HG03558 (cell line): ENCODE measurements around the gene PRKAG2.

Experiments used
- ATAC-seq: cut with Tn5 transposase; IDR thresholded peaks from one replicate; pipeline ENCODE4 v1.9.1; 2021; ENCODE audit warnings: moderate number of reproducible peaks; ENCODE audit not compliant: unreplicated experiment; ENCODE audit errors: extremely low read depth

PRKAG2 gene

GRCh38 chr7:151740081-151740851 lies 136.6 kb downstream of the PRKAG2 start:
- ATAC-seq: no peak

GRCh38 chr7:151738925-151739324 lies 138.0 kb downstream of the PRKAG2 start:
- no peak for ATAC-seq

DNA sequence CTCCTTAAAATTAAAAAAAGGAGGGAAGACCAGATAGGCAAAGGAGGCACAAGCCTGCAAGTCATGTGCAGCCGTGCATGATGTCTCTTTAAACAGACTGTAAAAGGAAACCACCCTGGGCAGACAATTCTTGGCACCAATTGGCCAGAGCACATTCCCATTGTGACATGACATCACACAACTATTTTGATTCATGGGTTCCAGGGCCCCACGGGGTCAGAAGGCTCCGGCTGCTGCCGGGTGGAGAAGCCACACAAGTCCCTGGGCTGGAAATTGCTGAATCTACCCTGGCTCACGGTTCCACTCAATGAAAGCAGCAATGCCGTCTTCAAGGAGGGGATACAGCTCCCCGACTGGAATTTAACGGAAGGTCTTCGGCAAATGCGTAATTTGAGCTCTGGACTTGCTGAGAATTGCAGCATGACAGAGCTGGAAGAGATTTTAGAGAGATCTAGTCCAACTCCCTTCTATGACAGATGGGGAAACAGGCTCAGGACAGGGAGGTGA lies 140.5 kb downstream of the PRKAG2 start:
- no peak for ATAC-seq

DNA sequence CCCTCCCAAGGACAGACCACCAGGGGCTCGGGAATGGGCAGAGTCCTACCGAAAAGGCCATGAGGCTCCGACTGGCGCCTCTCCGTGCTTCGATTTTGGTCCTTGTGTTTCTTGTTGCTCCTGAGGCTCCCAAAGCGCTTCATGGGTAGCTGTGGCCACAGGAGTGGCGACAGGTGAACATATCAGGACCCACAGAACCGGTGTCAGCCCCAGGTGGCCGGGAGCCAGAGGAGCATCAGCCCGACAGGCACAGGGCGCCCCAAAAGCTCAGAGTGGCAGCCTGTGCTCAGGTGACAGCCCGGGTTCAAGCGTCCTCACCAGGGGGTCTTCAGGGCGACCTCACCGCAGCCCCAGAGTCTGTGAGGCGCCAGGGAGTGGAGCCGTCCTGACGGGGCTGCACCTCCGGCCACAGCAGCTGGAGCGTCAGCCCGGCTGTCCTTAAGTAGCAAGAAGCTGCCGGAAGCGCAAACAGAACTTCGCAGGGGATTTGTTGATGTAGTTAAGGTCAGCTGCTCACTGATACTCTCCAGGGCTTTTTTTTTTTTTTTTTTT lies 141.0 kb downstream of the PRKAG2 start:
- no peak for ATAC-seq

GRCh38 chr7:151735186-151735850 lies 141.6 kb downstream of the PRKAG2 start:
- ATAC-seq: no peak

- ATAC-seq: no peak
Observed at GRCh38 chr7:151732834-151733592, 143.9 kb downstream of the PRKAG2 start.

DNA sequence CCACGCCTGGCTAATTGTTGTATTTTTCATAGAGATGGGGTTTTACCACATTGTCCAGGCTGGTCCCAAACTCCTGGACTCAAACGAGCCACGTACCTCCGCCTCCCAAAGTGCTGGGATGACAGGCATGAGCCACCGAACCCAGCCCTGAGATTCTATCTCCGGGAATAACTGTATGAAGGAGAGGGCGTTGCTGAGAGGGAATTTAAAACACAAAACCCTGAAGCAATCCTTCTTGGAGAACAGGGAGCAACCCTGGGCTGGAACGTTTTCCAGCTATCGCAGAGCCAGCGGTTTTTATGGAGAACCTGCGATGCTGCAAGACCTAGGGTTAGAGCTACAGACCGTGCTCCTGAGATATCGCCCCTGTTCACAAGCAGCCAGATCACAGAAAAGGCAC lies 144.6 kb downstream of the PRKAG2 start:
- ATAC-seq: no peak

- no peak for ATAC-seq
Observed at GRCh38 chr7:151731022-151731441, 145.9 kb downstream of the PRKAG2 start.

DNA sequence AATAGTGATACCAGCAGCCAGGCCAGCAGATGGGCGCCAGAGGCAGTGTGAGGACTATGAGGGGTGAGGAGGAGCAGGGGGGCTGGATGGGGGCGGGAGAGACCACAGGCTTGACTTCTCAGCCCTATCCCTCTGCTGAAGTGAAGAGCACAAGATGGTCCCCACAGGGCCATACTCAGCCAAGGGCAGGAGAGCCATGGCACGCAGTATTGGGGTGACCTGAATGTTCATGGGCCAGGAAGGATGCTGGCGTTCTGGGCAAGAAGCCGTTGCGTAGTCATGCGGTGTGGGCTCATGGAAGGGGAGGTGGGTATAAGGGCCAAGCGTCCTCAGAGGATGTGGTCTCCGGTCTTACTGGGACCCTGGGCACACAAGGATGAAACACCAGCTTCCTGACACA lies 146.3 kb downstream of the PRKAG2 start:
- ATAC-seq: no peak

DNA sequence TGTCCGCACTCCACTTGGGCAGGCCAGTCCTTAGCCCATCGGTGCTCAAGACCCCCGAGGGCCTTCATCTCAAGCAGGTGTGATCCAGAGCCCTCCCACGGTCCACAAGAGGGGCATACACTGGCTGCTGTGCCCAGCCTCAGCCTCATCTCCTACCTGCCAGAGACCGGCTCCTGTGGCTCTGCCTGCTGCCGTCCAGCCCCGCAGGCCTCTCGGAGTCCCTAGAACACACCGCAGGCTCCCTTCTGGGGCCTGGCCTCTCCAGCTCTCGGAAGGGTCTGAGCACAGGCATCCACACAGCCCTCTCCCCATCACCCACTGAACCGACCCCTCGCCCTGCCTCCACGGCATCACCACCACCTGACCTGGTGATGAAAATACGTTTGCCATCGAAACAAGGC lies 147.4 kb downstream of the PRKAG2 start:
- no peak for ATAC-seq

DNA sequence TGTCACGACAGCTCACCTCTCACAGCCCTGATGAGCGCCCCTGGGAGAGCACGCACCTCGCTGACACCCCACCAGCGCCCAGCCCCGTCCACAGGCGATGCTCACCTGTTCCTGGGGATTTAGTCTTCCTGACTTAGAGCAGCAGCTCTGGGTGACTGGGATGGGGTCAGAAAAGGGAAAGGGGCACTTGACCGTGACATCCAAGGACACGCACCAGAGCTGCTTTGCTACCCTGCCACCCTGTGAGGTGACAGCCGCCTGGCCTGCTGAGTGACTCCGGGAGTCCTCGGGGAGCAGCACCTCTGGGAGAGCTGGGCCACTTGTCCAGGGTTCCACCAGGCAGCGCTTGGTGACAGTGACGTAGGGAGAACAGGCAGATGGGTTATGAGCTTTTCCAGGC lies 148.2 kb downstream of the PRKAG2 start:
- no peak for ATAC-seq

- no peak for ATAC-seq
Observed at GRCh38 chr7:151728286-151728660, 148.6 kb downstream of the PRKAG2 start.

GRCh38 chr7:151727579-151728285 lies 149.2 kb downstream of the PRKAG2 start:
- ATAC-seq: no peak

DNA sequence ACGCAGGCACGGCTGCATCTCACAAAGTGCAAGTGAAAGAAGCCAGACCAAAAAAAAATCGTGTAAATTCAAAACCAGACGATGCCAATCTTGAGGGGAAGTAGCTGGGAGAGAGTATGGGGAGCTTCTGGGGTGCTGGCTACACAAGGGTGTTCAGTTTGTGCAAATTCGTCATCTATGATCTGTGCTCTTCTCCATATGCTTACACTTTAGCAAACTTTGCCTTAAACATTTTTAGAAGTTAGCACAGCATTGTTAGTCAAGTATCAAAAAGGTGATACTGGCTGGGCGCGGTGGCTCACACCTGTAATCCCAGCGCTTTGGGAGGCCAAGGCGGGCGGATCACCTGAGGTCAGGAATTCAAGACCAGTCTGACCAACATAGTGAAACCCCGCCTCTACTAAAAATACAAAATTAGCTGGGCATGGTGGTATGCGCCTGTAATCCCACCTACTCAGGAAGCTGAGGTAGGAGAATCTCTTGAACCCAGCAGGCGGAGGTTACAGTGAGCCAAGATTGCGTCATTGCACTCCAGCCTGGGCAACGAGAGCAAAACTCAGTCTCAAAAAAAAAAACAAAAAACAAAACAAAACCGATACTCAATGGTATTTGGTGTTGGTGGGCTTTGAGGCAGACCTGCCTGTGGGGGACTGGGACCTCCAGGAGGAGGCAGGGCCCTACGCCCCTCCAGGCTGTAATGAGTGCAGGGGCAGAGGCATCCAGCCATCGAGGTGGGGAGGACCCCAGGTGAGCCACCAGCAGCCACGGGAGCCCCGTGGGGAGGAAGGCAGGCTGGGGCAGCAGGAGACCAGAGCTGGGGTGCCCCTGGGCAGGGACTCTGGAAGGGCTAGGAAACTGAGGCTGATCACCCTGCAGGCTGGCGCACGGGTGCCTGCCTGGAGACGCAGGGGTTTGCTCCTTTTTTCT lies 150.0 kb downstream of the PRKAG2 start:
- ATAC-seq: no peak

- ATAC-seq: no peak
Observed at GRCh38 chr7:151725844-151726651, 150.9 kb downstream of the PRKAG2 start.

- ATAC-seq: no peak
Observed at GRCh38 chr7:151724920-151725584, 151.9 kb downstream of the PRKAG2 start.

DNA sequence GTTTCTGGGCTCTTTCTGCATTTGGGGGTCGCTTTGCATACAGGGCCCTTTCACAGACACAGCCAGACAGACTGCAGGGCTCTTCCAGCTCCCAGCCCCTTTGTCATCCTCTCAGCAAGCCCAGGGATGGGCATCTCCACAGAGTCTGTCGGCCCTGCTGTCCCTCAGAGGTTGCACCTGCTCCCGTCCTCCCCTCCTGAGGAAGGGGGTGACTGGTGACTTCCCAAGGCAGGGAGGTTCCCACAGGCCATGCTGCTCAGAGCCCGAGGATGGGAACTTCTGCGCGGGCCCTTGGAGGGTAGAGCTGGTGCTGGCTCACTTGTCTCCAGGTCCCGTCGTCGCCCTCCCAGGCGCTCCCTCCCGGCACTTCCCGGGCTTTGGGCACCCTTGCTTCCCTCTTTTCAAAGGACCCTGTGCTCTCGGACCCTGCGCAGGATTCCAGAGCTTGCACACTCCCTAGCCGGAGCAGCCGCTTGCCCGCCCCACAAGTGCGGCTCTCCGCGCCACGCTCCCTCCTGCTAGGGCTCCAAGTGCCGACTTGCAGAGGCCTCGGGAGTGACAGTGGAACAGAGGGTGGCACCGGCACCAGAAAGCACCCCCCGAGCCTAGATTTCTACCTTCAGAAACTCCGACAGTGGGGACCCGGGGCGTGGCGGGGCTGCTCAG lies 152.5 kb downstream of the PRKAG2 start:
- ATAC-seq: no peak
